GM19438 (cell line): Measurements from ENCODE around the gene PRICKLE2.

Experiments
- ATAC-seq: cut with Tn5 transposase; IDR thresholded peaks from one replicate; pipeline ENCODE4 v1.9.1; 2021; ENCODE audit warnings: low read depth; ENCODE audit not compliant: unreplicated experiment

The PRICKLE2 gene

DNA sequence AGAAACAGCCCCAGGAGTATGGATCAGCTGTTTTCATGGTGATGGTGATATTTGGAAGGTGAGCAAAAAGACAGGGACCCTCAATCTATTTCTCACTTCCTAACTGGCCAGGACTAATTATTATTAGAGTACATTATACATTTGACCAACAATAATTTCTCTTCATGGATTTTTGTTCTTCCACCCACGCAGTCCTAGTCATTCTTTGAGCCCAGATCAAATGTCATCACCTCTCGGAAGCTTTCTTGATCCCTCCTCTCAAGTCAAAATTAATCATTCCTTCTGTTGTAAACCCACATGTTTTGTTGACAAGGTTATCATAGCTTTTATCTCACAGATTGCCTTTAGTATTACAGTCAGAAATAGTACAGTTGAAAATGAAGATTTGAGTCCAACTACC lies 29.2 kb upstream of the PRICKLE2 start:
- no peak for ATAC-seq

DNA sequence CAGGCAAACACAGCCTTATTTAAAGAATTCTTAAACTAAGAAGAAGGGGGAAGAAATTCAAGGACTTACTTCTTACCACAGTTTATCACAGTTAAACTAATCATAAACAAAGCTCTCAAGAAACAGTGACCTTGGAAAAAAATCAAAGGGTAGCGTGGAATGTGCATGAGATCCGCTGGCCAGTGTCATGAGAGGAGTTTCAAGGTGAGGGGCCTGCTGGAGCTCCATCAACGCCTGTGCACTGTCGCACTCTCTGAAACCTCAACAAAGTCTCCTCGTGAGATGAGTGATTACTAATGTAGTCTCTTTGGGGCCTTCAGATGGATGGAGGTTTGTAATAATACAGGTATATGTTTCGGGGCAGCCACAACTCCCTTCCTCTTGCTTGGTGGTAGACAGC lies 28.4 kb upstream of the PRICKLE2 start:
- no peak for ATAC-seq

DNA sequence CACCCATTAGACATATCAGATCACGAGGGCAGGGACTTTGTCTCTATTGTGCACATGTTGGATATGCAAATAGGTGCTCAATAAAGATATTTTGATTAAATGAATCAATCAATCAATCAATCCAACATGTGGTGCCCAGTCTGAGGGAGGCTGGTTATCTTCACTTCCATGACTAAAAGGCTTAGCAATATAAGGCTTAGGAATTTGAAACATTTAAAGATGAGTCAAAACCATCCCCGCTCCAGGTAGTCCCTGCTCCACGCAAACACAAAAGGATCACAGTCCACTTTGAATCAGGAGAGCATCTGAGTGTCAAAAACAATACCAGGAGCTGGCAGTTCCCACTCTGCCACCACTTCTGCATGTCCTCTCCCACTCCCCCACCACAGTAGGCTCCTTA lies 25.8 kb upstream of the PRICKLE2 start:
- ATAC-seq, result no peak

DNA sequence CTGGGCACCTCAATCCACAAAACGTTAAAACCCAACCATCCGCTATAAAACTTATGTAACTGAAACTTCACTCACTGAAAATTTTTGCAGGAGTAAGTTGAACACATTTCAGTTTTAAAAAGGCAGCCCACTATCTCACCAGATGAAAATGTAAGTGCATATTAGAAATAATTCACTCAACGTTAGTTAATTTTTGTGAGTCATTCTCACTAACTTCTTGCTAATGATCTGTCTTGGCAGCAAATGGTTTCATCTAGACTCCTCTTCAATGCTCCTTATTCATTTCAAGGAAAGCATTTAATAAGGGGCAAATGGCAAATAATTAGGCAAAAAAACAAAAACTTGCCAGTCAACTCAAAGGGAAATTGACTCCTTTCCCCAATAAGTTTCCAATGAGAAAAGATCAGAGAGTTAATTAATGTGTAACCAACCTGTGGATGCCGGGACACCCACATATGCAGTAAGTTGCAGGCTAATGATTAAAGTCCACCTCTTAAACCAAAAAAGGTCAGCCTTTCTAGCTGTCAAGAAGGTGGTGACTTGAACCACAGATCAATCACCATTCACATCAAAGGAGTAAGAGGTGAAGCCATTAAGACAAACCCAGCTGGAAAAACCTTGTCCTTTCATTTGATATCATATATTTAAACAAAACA lies 22.9 kb upstream of the PRICKLE2 start:
- no peak for ATAC-seq

DNA sequence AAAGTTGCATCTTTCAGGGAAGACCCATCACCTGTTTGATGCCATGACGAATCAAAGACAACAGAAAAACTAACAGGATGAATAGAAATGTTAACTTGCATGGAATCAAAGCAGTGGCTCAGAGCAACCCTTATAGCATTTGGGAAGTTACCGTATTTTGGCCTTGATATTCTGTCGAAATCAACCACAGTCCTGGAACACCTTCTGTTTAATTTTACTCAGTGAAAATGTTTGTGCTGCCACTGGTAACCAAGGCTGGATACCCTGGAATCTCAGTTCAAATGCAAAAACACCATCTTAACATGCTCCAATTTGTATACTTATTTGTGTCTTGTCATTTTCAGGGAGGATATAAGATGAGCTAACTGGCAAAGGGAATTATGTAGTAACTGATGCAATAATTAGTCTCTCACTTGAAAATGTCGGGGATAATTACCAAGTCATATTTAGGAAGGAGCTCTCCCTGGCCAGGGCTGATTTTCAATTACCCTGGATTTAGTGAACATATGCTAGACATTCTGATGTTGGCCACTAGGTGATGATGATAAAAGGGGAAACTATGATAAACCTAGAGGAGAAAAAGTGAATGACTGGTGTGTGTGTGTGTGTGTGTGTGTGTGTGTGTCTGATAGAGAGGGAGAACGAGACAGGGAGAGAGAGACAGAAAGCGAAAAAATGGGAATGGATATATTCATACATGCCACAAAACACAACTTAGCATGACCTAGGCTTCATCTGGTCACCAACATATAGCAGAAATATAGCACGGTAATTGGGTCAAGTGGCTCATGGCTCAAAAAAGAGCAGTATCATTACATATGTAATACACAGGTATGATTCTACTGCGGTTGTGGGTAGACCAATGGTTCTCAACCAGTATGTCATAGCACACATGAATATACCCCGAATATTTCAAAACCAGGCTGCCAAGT lies 19.0 kb upstream of the PRICKLE2 start:
- no peak for ATAC-seq

DNA sequence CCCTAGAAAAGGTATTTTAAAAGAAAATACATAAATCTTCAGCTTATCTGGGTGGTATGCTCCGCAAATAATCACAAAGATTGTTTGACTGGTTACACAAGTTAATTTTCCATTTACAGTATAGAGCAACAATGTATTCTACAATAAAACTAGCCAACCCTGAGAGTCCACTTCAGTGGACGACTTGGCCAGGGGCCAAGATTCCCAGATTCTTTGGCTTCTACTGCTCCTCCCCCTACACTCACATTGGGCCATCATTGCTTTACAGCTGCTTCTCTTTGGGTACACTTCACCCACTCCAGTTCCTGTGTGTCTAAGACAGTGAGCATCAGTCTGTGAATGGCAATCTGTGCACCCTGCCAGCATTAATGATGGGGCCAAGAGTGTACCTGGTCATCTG lies 17.2 kb upstream of the PRICKLE2 start:
- no peak for ATAC-seq

DNA sequence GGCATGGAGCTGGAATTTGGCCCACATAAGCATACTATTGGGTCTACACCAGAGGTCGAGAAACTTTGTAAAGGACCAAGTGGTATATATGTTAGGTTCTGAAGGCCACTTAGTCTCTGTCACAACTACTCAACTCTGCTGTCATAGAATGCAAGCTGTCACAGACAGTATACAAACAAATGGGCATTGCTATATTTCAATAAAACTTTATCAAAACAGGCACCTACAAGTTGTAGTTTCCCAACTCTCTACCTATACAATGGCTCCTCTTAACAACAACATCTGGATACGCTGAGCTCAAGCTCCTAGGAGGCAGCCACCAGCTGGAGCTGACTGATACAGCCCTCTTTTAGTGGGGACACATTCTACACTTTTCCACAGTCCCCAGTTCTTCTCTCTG lies 15.7 kb upstream of the PRICKLE2 start:
- no peak for ATAC-seq

DNA sequence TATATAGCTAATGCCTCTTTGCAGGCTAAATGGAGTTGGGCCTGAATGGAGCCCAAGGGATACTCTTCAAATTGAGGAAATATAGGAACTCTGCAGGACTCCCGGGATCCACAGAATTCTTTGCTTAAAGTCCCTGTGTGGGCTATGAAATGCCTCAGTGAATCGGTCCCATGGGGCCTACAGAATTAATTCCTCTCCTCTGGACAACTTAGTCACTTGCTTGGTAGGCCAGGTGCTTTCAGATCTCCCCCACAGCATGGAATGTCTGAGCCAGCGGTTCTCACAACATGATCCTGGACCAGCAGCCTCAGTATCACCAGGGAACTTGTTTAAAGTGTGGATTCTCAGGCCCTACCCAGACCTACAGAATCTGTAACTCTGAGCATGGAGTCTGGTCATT lies 15.1 kb upstream of the PRICKLE2 start:
- no peak for ATAC-seq

DNA sequence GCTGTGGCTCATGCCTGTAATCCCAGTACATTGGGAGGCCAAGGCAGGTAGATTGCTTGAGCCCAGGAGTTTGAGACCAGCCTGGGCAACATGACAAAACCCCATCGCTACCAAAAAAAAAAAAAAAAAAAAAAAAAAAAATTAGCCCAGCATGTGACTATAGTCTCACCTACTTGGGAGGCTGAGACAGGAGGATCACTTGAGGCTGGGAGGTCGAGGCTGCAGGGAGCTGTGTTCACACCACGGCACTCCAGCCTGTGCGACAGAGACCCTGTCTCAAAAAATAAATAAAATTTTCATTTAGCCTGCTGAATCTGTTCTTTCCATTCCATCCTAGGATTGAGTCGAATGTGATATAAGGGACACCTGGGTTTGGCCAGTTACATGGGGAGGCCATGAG lies 14.6 kb upstream of the PRICKLE2 start:
- ATAC-seq, result no peak

DNA sequence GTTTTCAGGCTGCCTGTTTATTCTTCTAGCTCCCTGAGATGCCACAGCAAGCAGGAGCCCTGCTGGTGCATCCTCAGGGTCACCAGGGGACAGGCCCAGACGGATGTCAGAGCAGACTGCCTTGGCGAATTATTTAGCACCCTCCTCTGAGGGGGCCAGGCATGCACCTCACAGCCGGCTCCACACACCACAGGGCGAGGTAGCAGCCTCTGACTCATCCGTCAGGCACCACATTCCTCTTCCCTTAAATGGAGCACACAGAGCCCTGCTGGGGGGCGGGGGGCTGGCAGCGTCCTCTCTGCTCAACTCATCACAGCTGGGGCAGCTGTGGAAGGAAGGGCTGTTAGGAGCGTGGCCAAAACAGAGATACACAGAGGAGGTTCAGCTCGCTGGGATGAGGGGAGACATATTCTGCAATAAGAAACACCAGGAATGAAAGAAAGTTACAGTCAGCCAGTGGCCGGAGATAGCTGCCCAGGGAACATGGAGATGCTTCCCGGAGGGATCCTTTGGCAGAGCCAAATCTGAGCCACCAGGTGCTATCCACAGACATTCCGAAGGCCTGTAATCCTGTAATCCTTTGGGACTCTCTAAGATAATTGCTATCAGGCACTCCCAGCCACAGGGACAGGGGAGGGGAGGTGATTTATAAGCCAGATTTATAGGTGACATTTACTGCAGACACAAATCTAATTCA lies 13.9 kb upstream of the PRICKLE2 start:
- no peak for ATAC-seq

DNA sequence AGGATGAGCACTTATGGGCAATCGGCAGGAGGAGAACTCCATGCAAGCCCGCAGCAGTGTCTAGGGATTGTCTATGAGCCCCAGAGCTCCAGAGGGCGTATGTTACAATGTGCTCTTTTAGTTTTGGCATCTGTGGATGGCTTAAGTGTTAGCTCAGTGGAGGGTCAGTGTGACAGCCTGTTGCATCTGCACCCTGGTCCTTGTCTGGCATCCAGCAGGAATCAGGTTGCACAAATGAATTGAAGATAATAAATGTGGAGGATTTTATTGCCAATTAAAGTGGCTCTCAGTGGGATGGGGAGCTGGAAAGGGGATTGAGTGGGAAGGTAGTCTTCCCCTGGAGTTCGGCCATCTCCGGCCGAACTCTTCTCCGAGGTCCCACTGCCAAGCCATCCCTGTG lies 11.8 kb upstream of the PRICKLE2 start:
- ATAC-seq, result no peak

DNA sequence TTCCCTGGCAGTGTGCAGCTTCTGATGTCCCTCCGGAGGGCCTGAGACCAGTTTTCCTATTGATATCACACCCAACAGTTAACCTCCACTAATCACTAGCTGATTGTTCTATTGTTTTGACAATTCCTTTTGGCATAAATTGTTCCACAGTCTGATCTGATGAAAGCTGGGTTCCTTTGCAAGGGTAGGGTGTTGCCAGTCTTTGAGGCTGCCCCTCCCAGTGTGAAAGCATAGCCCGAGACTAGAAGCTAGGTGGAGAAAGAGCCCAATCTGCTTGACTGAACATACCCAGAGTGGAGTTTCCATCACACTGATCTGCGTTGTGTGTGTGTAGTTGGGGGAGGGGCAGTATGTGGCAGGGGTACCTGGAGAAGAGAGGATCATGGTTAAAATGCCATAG lies 10.3 kb upstream of the PRICKLE2 start:
- no peak for ATAC-seq

DNA sequence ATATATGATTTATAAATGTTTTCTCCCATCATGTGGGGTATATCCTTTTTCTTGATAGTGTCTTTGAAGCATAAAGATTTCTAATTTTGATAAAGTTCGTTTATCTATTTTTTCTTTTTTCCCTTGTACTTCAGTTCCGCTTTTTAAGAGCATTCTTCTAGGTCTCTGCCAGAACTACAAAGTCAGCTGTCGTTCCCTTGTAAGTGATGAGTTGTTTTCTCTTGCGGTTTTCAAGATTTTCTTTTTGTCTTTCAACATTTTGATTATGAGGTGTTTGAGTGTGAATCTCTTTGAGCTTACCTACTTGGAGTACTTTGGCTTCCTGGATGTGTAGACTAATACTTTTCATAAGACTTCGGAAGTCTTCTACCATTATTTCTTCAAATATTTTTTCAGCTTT lies 9.3 kb upstream of the PRICKLE2 start:
- no peak for ATAC-seq

DNA sequence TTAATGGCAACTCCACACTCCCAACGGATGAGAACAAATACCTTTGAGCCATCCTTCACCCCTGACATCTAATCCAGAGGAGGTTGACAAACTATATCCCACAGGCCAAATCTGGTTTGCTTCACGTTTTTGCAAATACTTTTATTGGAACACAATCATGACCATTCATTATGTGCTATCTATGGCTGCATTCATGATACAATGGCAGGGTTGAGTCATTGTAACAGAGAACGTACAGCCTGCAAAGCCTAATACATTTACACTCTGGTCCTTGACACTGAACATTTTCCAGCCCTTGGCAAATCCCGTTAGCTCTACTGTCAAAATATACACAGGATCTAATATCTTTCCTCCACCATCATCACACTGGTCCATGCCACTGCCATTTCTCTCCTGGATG lies 7.6 kb upstream of the PRICKLE2 start:
- no peak for ATAC-seq

DNA sequence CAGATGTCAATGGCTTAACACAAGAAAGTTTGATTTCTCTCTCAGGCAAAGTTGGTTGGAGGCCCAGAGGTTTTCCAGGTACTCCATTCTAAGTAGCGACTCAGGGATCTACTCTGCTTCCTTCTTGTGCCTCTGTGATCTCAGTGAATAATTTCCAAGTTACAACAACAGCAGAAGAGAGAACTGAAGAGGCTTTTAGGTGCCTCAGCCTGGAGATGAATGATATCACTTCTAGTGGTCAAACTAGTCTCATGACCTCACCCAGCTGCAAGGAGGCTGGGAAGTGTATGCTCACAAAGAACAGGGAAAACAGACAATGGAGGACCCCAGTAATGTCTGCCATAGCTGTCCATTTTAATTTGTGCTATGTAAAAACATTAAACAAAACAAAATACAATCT lies 4.6 kb upstream of the PRICKLE2 start:
- ATAC-seq, result no peak

DNA sequence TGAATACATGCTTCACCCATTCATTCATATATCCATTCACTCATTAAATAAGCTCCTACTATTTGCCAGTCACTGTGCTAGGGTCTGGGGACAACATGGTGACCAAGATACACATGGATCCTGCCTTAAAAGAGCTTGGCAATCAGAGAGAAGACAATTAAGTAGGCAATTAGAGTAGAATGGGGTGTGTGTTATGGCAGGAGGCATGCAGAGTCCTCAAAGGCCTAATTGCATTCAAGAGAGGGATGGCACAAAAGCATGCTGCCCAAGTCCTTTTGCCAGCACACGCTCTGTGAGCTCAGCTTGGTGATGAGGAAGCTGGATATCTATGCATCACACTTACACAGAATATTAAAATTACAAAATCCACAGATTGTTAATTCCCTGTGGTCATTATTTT lies 2.8 kb upstream of the PRICKLE2 start:
- no peak for ATAC-seq

DNA sequence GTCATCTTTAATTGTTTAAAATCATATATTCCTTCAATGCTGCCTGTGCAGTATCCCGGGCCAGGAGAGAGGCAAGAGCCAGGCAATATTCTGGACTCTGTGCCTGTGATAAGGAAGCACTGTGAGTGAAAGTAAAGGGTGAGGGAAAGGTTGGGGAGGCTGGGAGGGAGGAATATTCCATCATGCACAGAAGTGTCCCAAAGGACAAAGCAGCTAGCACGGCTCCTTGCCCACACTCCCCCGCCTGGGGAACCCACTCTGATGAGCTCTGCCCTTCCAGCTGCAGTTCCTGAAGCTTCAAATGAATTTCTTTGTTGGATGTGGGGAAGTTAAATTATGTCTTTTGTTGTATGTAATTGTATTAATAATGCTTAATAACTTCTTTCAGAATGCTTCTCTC lies 1.5 kb upstream of the PRICKLE2 start:
- no peak for ATAC-seq

DNA sequence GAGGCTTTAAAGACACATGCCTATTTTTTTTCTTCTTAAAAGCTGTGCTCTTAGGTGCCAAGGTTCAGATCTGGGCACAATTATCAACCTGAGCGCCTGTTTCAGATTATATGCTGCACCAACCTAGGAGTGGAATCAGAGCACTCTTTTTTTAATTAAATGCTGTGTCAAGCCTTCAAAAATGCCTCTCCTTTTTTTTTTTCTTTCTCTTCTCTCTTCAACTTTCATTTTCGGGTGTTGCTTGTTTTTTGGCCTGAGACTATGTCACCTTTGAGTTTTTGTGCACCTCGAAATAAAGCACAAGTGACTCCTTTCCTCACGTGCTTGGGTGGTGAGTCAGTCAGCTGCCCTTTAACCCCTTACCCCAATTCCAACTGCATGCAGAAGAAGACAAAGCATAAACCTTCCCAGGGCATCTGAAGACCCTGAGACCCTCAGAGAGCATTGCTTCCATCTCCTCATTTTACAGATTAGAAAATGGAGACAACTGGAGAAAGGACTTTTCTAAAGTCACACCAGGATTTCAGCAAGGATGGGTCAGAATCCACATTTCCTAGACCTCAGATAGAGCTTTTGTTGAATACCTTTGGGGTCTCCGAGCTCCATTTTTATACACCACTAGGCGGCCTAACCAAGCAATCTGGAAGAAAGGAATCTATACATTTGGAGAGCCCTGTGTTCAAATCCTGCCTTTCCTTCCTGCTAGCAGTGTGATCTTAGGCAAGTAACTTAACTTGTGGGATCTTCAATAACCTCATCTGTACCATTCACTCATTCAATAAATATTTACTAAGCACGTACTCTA lies 631 bp upstream of the PRICKLE2 start:
- ATAC-seq, result no peak

DNA sequence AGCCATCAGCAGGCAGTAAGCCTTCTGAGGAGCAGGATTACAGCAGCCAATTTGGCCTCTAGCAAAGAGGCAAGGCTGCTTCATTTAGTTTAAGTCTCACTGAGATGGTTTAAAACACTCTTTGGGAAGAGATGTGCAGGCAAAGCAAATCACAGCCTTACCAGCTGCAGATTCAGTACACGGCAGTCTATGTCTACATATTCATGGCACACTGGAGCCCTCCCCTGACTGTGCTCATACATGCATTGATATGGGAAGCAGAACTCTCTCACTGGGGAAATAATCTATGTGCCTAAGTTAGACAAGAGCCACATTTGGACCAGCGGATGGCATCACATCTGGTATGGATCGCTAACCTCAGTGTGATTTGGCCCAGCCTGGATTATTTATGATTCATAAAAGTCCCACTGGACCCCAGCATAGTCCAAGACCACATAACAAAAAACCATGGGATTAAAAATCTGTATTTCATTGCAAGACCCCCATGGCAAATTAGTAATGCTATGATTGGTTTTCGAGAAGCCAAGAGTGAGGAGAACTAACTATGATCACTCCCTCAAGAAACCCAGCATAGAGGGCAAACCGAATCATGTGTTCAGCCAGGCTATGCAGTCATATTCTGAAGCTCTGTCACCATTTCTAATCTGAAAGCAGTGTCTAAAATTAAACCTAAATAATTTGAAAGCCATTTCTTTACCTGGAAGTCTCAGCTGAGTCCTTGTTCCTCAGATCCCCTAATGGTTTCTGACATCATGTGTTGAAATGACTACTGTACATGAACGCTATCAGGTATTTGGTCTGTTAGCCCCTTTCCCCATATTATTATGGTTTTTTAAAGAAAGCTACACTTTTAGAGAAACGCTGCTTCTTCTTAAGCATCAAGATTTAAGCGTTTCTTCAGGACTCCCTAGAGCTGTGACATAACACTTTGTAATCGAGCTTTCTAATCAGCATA lies 1.2 kb downstream of the PRICKLE2 start:
- no peak for ATAC-seq
